GM18870 (cell line): Measurements from ENCODE around the gene DNAJB12.
"Not testable (repeated sequence)": the region's sequence is repeated elsewhere in the genome, so short reads cannot be mapped to it uniquely, and the experiment has no call there.

Experiments used
- ATAC-seq: cut with Tn5 transposase; IDR thresholded peaks from one replicate; pipeline ENCODE4 v1.9.1; 2021; ENCODE audit warnings: moderate library complexity; ENCODE audit not compliant: unreplicated experiment

DNAJB12 gene

GRCh38 chr10:72318418-72319262 is 36.1 kb downstream of the DNAJB12 start:
- ATAC-seq = no peak

GRCh38 chr10:72316748-72317435 is 37.8 kb downstream of the DNAJB12 start:
- no peak for ATAC-seq

- no peak for ATAC-seq
Measured at GRCh38 chr10:72316386-72316700, 38.4 kb downstream of the DNAJB12 start.

- ATAC-seq = no peak
Measured at GRCh38 chr10:72315611-72316385, 38.9 kb downstream of the DNAJB12 start.

- ATAC-seq = no peak
Measured at GRCh38 chr10:72315054-72315453, 39.7 kb downstream of the DNAJB12 start.

GRCh38 chr10:72314263-72314662 is 40.5 kb downstream of the DNAJB12 start:
- no peak for ATAC-seq

- ATAC-seq = no peak
Measured at GRCh38 chr10:72312865-72313391, 41.8 kb downstream of the DNAJB12 start.

GRCh38 chr10:72311667-72312066 is 43.1 kb downstream of the DNAJB12 start:
- no peak for ATAC-seq

GRCh38 chr10:72310636-72311035 is 44.1 kb downstream of the DNAJB12 start:
- ATAC-seq = no peak

- no peak for ATAC-seq
Measured at GRCh38 chr10:72310241-72310633, 44.5 kb downstream of the DNAJB12 start.

- ATAC-seq = no peak
Measured at GRCh38 chr10:72309290-72310240, 45.2 kb downstream of the DNAJB12 start.

GRCh38 chr10:72308320-72308987 is 46.3 kb downstream of the DNAJB12 start:
- no peak for ATAC-seq

GRCh38 chr10:72307711-72308110 is 47.0 kb downstream of the DNAJB12 start:
- not testable (repeated sequence) for ATAC-seq

GRCh38 chr10:72306215-72306760 is 48.4 kb downstream of the DNAJB12 start:
- no peak for ATAC-seq

GRCh38 chr10:72303424-72304128 is 51.1 kb downstream of the DNAJB12 start:
- ATAC-seq = no peak

- ATAC-seq = no peak
Measured at GRCh38 chr10:72298592-72299519, 55.9 kb downstream of the DNAJB12 start.

- ATAC-seq = peak; percentile 70
Measured at GRCh38 chr10:72297805-72298591, 56.7 kb downstream of the DNAJB12 start.
